ENCODE measurements around the gene MSANTD4.
"Not testable (repeated sequence)": the region's sequence is repeated elsewhere in the genome, so short reads cannot be mapped to it uniquely, and the experiment has no call there.

MSANTD4 gene

DNA sequence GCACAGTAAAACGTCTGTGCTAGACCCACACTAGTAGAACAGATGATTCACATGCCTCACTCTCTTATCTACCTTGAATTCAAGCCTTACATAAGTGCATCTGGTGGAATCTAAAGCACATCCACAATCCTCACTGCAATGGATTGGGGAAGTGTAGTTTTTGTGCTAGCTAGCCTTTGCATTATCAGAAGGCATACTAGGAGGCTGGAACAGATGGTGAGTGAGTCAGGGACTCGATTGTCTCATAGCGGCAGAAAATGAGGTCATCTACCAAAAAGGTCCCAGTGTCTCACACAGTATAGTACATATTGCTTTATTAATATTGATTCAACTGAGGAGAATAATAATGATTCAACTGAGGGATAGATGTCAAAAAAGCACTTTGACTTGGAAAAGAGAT lies 9.3 kb downstream of the MSANTD4 start:
- DNase-seq: no peak

DNA sequence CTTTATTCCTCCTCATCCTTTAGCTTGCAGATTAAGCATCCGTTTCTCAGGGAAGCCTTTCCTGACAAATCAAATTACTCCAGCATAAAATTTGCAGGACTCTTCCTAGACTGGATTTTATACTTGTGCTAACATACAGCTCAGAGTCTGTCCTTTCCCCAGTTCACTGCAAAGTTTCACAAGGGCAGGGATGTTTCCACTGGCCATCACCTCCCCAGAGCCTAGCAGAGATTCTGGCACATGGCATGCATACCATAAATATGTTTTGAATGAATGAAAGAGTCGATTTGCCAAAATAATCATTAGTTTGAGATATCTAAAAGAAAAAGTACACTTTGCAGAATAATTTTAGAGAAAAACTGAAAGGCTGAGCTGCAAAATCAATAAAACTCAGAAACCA lies 10.6 kb downstream of the MSANTD4 start:
- no peak for DNase-seq

DNA sequence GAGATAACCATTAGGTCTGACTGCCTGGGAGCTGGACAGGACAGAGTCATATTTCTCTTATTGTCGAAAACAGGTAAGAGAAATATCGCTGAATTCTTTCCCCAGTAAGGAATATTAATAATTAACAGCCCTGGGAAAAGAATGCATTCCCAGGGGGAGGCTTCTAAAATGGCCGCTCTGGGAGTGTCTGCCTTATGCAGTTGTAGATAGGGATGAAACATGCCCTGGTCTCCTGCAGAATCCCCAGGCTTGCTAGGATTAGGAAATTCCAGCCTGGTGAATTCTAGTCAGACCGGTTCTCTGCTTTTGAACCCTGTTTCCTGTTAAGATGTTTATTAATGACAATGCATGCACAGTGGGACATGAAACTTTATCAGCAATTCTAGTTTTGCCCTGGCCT lies 18.9 kb downstream of the MSANTD4 start:
- not testable (repeated sequence) for DNase-seq

DNA sequence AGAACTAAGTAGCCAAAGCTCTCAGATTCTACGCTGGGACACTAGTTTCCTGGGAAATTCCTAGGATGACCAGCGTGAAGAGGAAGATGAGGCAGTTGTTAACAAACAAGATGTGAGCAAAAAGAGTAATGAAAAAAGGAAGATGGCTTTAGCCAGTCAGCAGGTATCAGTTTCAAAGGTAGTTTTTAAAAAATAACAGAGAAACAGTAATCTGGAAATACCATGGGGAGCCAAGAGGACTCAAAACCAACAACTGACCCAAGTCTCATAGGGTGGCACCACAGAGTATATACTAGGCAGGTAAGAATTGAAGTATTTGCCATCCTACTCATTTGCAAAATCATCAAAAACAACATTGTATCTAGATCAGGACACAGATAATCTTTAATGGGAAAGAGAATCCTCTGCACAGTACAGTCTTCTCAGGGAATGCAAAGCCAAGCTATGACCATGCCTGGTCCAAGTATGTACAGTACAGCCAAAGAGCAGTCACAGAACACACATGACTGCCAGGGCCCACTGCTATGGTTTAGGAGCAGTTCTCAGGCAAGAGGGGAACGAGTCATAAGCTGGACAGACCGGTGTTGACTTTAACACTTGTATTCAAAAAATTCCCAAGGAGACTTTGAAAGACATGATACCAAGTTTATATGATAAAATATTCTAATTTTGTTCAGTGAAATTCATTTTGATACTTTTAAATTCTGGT lies 20.6 kb downstream of the MSANTD4 start:
- no peak for DNase-seq

DNA sequence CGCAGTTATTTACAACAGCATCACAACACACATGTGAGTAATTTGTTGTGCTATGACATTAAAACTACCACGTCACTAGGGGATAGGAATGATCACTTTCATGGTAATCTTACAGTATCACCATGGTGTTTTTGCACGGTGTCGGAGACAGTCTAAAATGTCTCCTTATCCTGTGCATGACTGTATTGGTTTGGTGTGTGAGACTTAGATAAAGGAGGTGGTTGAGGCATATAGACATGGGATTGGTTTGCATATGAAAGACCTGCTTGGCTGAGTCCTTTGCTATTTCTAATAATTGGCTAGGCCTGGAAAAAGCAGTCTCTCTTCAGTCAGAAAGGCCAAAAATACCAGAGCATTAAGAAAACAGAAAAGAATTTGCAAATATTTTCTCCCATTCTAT lies 30.2 kb downstream of the MSANTD4 start:
- no peak for DNase-seq

DNA sequence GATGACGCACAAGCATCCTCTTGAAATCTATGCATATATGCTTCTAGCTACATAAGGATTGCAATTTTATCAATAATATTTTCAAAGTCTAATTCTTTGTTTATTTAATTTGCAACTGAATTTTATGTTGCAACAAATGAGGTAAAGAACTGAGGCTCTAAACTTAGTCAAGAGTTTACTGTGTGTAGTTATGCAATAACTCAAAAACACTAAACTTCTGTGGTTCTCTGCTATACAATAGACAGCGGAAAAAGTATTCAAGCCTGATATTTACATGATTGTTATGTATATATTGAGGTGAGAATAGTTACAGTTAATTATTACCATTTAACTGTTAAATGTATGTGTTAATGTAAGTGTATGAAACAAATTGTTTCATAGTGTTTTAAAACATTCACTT lies 32.9 kb downstream of the MSANTD4 start:
- no peak for DNase-seq

DNA sequence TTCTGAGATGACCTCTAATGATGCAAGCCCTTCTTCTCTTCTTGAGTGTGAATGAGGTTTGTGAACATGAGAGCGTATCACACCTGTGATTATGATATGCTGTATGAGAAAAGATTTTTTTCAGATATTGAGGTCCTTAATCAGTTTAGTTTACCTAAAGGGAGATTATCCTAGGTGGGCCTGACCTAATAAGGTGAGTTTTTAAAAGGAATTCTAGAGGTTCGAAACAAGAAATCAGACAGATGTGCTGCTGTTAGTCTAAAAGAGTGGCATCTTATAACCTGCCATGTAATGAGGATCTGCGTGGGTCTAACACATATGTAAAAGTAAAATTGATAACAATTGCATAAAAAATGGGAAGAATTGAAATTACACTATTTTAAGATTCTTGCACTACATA lies 33.8 kb downstream of the MSANTD4 start:
- no peak for DNase-seq

DNA sequence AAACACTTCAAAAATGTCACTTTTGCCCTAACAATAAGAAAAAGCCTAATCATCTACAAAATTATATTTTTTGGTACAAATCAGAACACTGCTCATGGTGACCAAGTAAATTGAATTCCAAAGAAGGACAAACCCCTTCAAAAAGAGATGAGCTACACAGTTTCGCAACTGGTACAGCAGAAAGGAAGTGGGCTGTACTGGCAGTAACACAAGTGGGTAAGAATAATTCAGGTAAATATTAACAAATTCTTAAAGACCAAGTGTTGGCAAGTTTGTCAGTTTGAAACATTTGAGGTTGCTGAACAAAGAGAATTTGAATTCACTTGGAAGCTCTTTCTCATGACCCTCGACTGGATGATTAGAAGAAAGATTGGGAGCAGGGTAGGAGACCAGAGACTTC lies 35.5 kb downstream of the MSANTD4 start:
- no peak for DNase-seq

DNA sequence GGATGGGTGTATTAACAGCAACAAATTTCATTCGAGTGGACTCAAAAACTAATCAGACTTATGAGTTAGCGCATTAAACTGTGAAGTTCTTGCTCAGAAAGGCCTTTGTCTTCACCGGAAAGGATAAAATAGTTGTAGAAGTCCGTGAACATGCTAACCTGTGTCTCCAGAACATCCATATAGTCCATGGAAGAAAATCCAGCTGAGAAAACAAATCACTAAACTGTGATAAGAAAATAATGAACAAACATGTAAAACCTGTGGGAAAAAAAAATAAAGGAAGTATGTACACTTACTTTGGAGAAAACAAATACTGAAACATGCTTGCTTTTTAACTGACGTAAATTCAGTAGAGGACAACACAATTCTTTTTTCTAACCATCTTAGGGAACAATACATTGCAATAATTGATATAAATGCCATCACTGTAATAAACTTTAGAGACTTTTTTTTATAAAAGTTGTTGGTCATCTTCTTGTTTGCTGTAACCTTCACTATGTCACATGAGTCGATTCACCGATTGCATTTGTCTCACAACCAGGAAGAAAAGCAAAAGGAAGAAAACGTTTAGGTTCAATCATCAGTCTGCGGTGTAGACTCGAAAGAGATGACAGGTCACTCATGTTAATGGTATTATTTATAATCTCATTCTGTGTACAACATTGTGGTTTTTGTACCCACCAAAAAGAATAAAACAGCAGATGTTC lies 41.9 kb downstream of the MSANTD4 start:
- DNase-seq: no peak

DNA sequence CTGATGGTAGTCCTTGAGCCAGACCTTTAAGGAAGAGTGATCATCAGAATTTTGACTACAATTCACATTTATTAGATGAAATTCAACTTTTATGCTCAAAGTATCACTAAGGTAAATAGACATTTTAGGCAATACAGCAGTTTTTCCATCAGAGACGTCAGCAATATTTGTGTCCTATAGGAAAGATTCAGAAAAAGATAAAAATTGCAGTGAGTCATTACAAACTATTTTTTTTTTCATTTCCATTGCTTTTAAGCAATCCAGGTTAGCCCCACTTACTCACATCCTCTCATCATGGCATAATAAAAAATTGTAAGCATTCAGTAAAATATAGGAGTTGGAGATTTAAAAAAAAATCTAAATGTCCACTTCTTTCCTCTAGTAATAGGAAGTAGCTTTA lies 46.9 kb downstream of the MSANTD4 start:
- DNase-seq: no peak

DNA sequence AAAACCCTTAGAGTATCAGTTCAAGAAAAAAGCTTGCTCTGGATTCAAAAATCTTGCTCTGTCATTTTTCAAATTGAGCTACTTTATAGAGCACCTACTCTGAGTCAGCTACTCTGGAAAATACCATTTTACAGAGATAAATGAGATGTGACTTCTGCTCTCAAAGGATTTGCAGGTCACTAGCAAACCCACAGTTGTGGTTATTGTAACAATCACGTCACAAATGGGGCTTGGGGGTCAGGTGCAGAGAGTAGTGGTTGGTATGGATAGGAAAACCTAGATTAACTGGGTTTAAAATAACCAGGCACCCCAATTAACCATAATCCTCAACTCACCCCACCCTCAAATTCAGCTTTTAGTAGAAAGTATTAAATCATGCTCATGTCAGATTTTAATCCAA lies 52.3 kb downstream of the MSANTD4 start:
- no peak for DNase-seq

DNA sequence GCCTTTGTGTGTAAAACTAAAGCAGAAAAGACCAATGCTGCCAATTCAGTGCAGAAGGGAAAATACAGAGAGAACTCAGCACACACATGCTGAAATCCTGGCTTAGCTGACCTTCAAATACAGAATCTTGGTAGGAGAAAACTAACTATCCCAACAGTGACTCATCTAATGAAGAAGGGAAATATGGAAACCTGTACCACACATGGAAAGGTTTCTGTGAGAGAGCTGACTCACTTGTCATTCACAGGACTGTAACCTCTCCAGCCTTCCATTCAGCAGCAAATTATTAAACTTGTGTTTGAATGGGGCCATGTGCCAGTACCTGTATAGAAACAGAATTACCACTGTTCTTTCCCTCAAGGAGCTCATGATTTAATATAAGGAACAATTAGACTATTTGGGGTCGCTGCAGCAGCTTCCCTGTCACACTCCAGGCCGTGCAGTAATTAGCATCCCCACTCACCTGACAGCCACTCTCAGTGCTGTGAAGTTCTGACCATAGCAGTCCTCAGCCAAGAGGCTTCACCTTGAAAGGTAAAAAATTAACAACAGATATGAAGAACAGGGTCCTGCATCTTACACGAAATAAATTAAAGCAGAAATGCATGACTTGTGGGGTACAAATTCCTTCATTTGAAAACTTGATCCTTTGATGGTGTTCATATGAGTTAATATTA lies 53.9 kb downstream of the MSANTD4 start:
- no peak for DNase-seq

DNA sequence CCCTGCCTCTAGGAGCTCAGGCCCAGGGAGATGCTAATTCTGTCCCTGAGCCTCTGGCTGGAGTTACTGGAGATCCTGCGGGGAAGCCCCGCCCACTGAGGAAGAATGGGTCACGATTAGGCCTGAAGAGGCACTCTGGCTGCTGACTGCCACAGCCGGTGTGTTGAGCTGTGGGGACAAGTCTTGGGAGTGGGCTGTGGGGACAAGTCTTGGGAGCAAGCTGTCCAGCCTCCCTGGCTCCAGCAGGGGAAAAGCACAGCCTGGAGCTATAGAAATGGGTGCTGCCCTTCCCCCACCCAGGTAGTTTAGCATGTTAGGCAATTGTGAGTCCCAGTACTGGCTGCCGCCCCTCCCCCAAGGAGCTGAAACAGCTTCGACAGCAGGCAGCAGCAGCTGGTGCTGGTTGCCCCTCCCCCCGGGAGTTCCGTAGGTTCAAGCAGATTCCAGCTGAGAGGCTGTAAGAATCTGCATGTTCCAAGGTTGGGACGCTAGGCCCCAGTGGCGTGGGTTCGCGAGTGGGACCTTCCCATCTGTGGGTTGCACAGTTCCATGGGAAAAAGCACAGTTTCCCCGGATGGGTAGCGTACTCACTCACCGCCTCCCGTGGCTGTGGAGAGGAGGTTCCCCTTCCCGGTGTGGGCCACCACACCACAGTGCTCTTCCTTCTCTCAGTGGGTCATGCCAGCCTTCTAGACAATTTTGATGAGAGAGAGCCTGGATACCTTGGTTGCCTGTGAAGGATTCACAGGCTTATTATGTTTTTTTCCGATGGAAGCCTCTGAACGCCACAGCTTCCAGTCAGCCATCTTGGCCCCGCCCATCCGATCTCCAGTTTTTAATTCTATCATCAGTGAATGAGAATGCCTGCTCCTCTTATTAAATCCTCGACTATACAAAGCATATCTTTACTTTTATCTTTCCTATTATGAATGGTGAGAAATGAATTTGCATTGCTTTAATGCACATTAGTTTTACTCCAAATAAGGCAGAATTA lies 61.5 kb downstream of the MSANTD4 start:
- no peak for DNase-seq

Data from NCI-H1048 (cell line).